ENCODE results near the gene CNTNAP2. TPM values are rescaled to one million over a fixed set of nuclear protein-coding genes. Genes with fewer than 3 reads are reported as not detected.

Gene CNTNAP2
- total and polyA plus RNA-seq, 4 experiments from 2014 or later: 0.19 to 0.50 (median 0.20) TPM; not detected in 1

DNA sequence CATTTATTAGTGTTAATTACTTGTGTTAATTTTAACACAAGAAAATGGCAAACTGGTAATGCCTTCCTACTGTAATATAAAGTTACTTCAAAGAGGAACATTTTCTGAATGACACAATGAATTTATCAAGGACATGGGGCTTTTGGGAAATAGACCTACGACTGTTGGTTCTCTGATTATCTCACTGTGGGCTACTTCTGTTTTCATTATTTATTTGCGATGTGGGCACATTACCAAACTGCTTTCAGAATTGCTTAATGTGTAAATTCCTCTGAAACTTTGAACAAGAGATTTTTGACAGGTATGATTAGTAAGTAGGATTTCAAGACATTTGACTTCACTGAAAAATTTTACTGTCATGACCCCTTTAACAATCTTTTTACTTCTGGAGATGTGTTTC is 535.6 kb downstream of the CNTNAP2 start:
- H3K9me3 Mint-ChIP-seq: peaks cover 0 to 7% (median 2%) of the 10 kb centered on the region in 8 donors
- no peak overlapping the region for H3K4me3 Mint-ChIP-seq
- H3K4me1 Mint-ChIP-seq: no peaks in the 10 kb centered on the region
- no peak for DNase-seq
- no peaks in the 10 kb centered on the region for H3K36me3 ChIP-seq (ENCODE audit: insufficient read depth, low read length)
- H3K36me3 Mint-ChIP-seq: no peaks in the 10 kb centered on the region
- no peaks in the 10 kb centered on the region for H3K27me3 Mint-ChIP-seq
- intact Hi-C loops (cut with micrococcal nuclease): no loop called here
- no peaks in the 10 kb centered on the region for H3K9me3 ChIP-seq (ENCODE audit: control insufficient read depth in 1 of 2, low read length in 2 of 2)
- H3K4me3 ChIP-seq (ENCODE audit: low read length in 2 of 2): no peak overlapping the region
- ChIA-PET POLR2A (ENCODE audit: partially characterized antibody) (no interaction called here), CTCF (ENCODE audit: partially characterized antibody) (no interaction called here)
- no peak overlapping the region for H3K27ac Mint-ChIP-seq
- H3K27me3 ChIP-seq (ENCODE audit: insufficient read depth, low read length): no peaks in the 10 kb centered on the region
- H3K4me1 ChIP-seq (ENCODE audit: insufficient read depth, low read length): no peaks in the 10 kb centered on the region
- no peak overlapping the region for H3K27ac ChIP-seq (ENCODE audit: low read depth, low read length)

DNA sequence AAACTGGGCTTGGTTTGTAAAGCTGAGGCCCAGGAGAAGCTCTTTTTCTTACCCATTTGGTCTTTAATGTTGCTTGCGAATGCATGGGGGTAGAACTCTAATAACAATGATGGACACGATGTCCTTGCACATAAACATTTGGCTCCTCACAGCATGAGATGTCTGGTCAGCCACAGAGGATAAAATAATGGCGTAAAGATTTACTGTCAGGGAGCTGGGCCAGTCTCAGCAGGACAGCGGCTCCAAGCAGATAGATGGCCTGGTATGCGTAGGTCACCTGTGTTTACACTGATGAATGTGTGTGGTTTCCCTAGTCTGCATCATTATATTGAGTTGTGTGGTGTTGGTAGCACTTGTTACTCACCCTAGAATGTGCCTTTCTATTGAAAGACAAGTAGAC is 537.4 kb downstream of the CNTNAP2 start:
- no peaks in the 10 kb centered on the region for H3K9me3 ChIP-seq (ENCODE audit: control insufficient read depth in 1 of 2, low read length in 2 of 2)
- H3K4me1 Mint-ChIP-seq: no peaks in the 10 kb centered on the region
- intact Hi-C loops (cut with micrococcal nuclease): no loop called here
- H3K4me1 ChIP-seq (ENCODE audit: insufficient read depth, low read length): no peaks in the 10 kb centered on the region
- DNase-seq: no peak
- H3K36me3 Mint-ChIP-seq: no peaks in the 10 kb centered on the region
- H3K27me3 ChIP-seq (ENCODE audit: insufficient read depth, low read length): no peaks in the 10 kb centered on the region
- CTCF ChIA-PET (ENCODE audit: partially characterized antibody): no interaction called here
- POLR2A ChIA-PET (ENCODE audit: partially characterized antibody): no interaction called here
- no peak overlapping the region for H3K4me3 Mint-ChIP-seq
- peaks cover 0 to 14% (median 5%) of the 10 kb centered on the region in 8 donors for H3K9me3 Mint-ChIP-seq
- no peaks in the 10 kb centered on the region for H3K36me3 ChIP-seq (ENCODE audit: insufficient read depth, low read length)
- H3K27ac Mint-ChIP-seq: no peak overlapping the region
- H3K4me3 ChIP-seq (ENCODE audit: low read length in 2 of 2): no peak overlapping the region
- no peak overlapping the region for H3K27ac ChIP-seq (ENCODE audit: low read depth, low read length)
- H3K27me3 Mint-ChIP-seq: no peaks in the 10 kb centered on the region

DNA sequence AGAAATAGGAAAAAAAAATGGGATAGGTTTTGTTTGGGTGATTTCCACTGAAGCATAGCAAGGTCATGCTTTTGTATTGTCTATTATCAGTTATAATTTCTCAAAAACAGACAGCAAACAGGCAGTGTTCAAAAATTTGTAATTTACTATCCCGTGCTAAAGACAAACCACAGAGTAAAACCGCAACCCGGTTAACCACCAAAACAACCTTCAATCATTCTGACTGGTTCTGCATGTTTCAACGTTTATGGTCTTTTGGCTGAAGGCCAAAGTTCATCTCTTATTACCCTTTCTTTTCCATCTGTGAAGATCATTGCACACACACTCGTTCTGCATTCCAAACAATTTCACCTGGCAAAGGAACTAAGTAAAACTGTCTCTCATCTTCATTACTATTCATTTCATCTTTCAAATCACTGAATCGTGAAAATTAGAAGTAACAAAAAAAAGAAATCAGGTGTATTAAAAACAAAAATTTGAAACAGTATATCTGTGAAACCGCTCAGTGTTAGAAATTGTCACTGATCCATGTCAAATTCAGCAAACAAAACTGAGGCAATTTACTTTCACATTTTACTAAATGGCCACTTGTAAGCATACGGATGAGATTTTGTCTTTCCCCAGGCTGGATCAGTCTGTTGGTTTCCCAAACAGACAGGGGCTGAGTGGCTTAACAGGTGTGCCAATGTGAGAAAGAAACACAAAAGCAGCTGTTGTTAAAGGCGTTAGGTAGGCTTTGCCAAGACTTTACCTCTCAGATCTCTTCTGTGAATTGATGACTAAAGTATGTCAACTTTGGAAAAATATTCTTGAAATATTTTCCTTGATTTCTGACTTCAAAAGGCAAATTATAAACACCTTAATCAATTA is 539.6 kb downstream of the CNTNAP2 start:
- H3K9me3 Mint-ChIP-seq: peaks cover 0 to 14% (median 4%) of the 10 kb centered on the region in 8 donors
- intact Hi-C loops (cut with micrococcal nuclease): no loop called here
- ChIA-PET POLR2A (ENCODE audit: partially characterized antibody) (no interaction called here), CTCF (ENCODE audit: partially characterized antibody) (no interaction called here)
- no peaks in the 10 kb centered on the region for H3K27me3 Mint-ChIP-seq
- no peak overlapping the region for H3K4me3 Mint-ChIP-seq
- no peaks in the 10 kb centered on the region for H3K4me1 ChIP-seq (ENCODE audit: insufficient read depth, low read length)
- no peak for DNase-seq
- H3K9me3 ChIP-seq (ENCODE audit: control insufficient read depth in 1 of 2, low read length in 2 of 2): no peaks in the 10 kb centered on the region
- no peaks in the 10 kb centered on the region for H3K36me3 Mint-ChIP-seq
- no peak overlapping the region for H3K27ac Mint-ChIP-seq
- no peak overlapping the region for H3K4me3 ChIP-seq (ENCODE audit: low read length in 2 of 2)
- H3K4me1 Mint-ChIP-seq: no peaks in the 10 kb centered on the region
- H3K27me3 ChIP-seq (ENCODE audit: insufficient read depth, low read length): no peaks in the 10 kb centered on the region
- no peaks in the 10 kb centered on the region for H3K36me3 ChIP-seq (ENCODE audit: insufficient read depth, low read length)
- no peak overlapping the region for H3K27ac ChIP-seq (ENCODE audit: low read depth, low read length)

DNA sequence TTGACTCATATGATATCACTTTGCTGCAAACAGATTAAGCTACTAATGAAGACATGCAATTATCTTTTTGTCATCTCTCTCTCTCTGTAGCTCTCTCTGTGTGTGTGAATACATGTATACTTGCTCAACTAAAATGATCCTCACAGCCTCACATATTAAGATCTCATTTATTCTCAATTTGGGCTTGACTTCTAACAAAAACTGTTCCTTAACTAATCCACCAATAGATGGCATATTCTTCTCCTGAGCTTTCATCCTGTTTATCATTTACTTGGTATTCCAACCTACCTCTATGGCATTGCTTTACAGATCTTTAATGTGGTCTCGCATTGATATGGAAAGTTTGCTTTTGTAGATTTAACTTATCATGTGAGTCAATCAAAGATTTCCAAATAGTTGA is 540.4 kb downstream of the CNTNAP2 start:
- intact Hi-C loops (cut with micrococcal nuclease): no loop called here
- CTCF ChIA-PET (ENCODE audit: partially characterized antibody): no interaction called here

DNA sequence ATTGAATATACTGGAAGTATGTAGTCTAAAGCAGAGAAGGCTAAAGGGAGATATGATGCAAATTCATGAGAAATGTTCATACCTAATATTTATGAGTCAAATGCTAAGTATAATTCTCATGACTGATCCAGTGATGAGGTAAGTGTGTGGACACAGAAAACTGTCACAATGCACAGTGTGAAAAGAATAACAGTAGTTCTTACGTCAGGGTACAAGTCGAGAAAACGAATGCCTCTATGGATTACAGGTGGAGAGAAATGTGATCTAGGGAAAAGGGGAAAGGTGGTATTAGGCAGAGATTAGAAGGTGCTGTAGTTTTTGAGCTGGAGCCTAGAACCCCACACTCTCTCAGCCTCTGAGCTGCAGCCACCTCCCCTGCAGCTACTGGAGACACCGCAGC is 542.0 kb downstream of the CNTNAP2 start:
- Histone ChIP-seq H3K9me3 (ENCODE audit: control insufficient read depth in 1 of 2, low read length in 2 of 2) (no peaks in the 10 kb centered on the region), H3K27me3 (ENCODE audit: insufficient read depth, low read length) (no peaks in the 10 kb centered on the region), H3K27ac (ENCODE audit: low read depth, low read length) (no peak overlapping the region), H3K4me1 (ENCODE audit: insufficient read depth, low read length) (no peaks in the 10 kb centered on the region), H3K4me3 (ENCODE audit: low read length in 2 of 2) (no peak overlapping the region), H3K36me3 (ENCODE audit: insufficient read depth, low read length) (no peaks in the 10 kb centered on the region)
- H3K4me3 Mint-ChIP-seq: no peak overlapping the region
- H3K27ac Mint-ChIP-seq: no peak overlapping the region
- H3K9me3 Mint-ChIP-seq: peaks cover 0 to 17% (median 6%) of the 10 kb centered on the region in 8 donors
- ChIA-PET CTCF (ENCODE audit: partially characterized antibody) (no interaction called here), POLR2A (ENCODE audit: partially characterized antibody) (no interaction called here)
- H3K4me1 Mint-ChIP-seq: no peaks in the 10 kb centered on the region
- no peaks in the 10 kb centered on the region for H3K27me3 Mint-ChIP-seq
- intact Hi-C loops (cut with micrococcal nuclease): no loop called here
- no peak for DNase-seq
- H3K36me3 Mint-ChIP-seq: no peaks in the 10 kb centered on the region

More for the DNA sequence above, 540.4 kb downstream of the CNTNAP2 start:
- Histone ChIP-seq H3K4me3 (ENCODE audit: low read length in 2 of 2) (no peak overlapping the region), H3K36me3 (ENCODE audit: insufficient read depth, low read length) (no peaks in the 10 kb centered on the region), H3K27ac (ENCODE audit: low read depth, low read length) (no peak overlapping the region), H3K4me1 (ENCODE audit: insufficient read depth, low read length) (no peaks in the 10 kb centered on the region), H3K27me3 (ENCODE audit: insufficient read depth, low read length) (no peaks in the 10 kb centered on the region), H3K9me3 (ENCODE audit: control insufficient read depth in 1 of 2, low read length in 2 of 2) (no peaks in the 10 kb centered on the region)
- no peak for DNase-seq
- peaks cover 0 to 14% (median 5%) of the 10 kb centered on the region in 8 donors for H3K9me3 Mint-ChIP-seq
- H3K36me3 Mint-ChIP-seq: no peaks in the 10 kb centered on the region
- no peak overlapping the region for H3K27ac Mint-ChIP-seq
- POLR2A ChIA-PET (ENCODE audit: partially characterized antibody): no interaction called here
- H3K27me3 Mint-ChIP-seq: no peaks in the 10 kb centered on the region
- no peaks in the 10 kb centered on the region for H3K4me1 Mint-ChIP-seq
- H3K4me3 Mint-ChIP-seq: no peak overlapping the region

DNA sequence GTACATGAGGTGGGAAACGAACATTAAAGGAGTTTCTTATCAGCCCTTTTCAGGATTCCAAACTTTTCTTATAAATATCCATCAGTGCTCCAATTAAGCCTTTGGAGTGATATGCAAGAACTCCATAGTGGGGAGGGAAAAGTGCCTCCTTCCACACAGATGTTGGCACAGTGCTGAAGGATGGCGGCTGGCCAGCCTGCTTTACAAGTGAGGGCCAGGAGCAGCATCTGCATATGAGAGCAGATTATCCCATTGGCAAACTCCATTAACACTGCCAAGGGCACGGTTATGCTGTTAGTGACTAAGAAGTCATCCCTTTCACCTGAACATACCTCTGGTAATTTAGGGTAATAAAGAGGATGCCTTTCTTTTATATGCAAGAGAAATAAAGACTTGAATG is 543.1 kb downstream of the CNTNAP2 start:
- Histone ChIP-seq H3K27ac (ENCODE audit: low read depth, low read length) (no peak overlapping the region), H3K27me3 (ENCODE audit: insufficient read depth, low read length) (no peaks in the 10 kb centered on the region), H3K9me3 (ENCODE audit: control insufficient read depth in 1 of 2, low read length in 2 of 2) (no peaks in the 10 kb centered on the region), H3K4me1 (ENCODE audit: insufficient read depth, low read length) (no peaks in the 10 kb centered on the region), H3K4me3 (ENCODE audit: low read length in 2 of 2) (no peak overlapping the region), H3K36me3 (ENCODE audit: insufficient read depth, low read length) (no peaks in the 10 kb centered on the region)
- Mint-ChIP-seq H3K27me3 (no peaks in the 10 kb centered on the region), H3K4me3 (no peak overlapping the region), H3K4me1 (no peaks in the 10 kb centered on the region), H3K27ac (no peak overlapping the region), H3K9me3 (peaks cover 0 to 17% (median 6%) of the 10 kb centered on the region in 8 donors), H3K36me3 (no peaks in the 10 kb centered on the region)
- ChIA-PET CTCF (ENCODE audit: partially characterized antibody) (no interaction called here), POLR2A (ENCODE audit: partially characterized antibody) (no interaction called here)
- DNase-seq: no peak
- intact Hi-C loops (cut with micrococcal nuclease): no loop called here

DNA sequence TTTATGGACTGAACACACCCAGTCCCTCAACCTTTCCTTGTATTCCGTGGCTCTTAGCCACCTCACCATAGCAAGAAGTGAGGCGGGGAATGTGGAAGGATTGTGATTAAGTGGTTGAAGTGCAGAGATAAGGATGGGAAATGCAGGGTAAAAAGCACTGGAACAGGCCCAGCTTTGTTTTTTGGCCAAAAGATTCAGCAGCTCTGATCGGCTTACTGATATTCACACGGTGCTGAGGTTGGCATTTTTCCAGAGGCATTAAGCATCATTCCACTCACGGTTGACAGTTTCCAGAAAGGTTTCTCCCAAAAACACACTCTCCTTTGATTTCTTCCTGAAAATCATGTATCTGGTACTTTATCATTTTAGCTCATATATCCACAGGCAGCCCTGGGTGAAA is 544.2 kb downstream of the CNTNAP2 start:
- no peaks in the 10 kb centered on the region for H3K4me1 Mint-ChIP-seq
- no peaks in the 10 kb centered on the region for H3K27me3 ChIP-seq (ENCODE audit: insufficient read depth, low read length)
- no peak overlapping the region for H3K4me3 Mint-ChIP-seq
- CTCF ChIA-PET (ENCODE audit: partially characterized antibody): no interaction called here
- intact Hi-C loops (cut with micrococcal nuclease): no loop called here
- H3K27ac Mint-ChIP-seq: no peak overlapping the region
- no peaks in the 10 kb centered on the region for H3K9me3 ChIP-seq (ENCODE audit: control insufficient read depth in 1 of 2, low read length in 2 of 2)
- H3K27me3 Mint-ChIP-seq: no peaks in the 10 kb centered on the region
- no peaks in the 10 kb centered on the region for H3K36me3 ChIP-seq (ENCODE audit: insufficient read depth, low read length)
- H3K4me1 ChIP-seq (ENCODE audit: insufficient read depth, low read length): no peaks in the 10 kb centered on the region
- H3K27ac ChIP-seq (ENCODE audit: low read depth, low read length): no peak overlapping the region
- H3K36me3 Mint-ChIP-seq: no peaks in the 10 kb centered on the region
- H3K9me3 Mint-ChIP-seq: peaks cover 0 to 18% (median 7%) of the 10 kb centered on the region in 8 donors
- no peak for DNase-seq
- POLR2A ChIA-PET (ENCODE audit: partially characterized antibody): no interaction called here
- H3K4me3 ChIP-seq (ENCODE audit: low read length in 2 of 2): no peak overlapping the region
